Loucy (cell line): ENCODE results near the gene SORT1.

ENCODE experiments used
- CTCF ChIP-seq: fragments of 200-600 bp; sonication (generic); conservative IDR thresholded peaks from 2 replicates; pipeline ENCODE4 v1.5.1; 2014; ENCODE audit warnings: mild to moderate bottlenecking, antibody characterized with exemption, low read length
- EZH2phosphoT487 ChIP-seq: fragments of 200-600 bp; IDR thresholded peaks from 2 replicates; pipeline ENCODE4 v1.6.1; 2018; ENCODE audit warnings: antibody characterized with exemption, mild to moderate bottlenecking, moderate library complexity, borderline replicate concordance

- no peak for TF ChIP-seq CTCF
- no peak for TF ChIP-seq EZH2phosphoT487
These were observed 137.8 kb downstream of the SORT1 start for GRCh38 chr1:109259674-109260557.
